ENCODE results near the gene KLHL40.

KLHL40 gene

DNA sequence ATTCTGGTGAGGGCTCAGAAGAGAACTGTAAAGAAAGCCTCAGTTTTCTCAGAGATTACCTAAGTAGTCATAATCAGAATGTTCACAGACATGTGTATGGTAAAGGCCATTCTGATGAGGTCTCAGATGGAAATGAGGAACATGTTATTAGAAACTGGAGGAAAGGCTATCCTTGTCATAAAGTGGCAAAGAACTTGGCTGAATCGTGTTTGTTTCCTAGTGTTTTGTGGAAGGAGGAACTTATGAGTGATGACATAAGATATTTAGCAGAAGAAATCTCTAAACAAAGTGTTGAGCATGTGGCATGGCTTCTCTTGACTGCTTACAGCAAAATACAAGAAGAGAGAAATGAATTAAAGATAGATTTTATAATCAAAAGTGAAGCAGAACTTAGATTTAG lies 12.8 kb upstream of the KLHL40 start:
- no peak for FAIRE-seq

- no peak for FAIRE-seq
These were observed 12.3 kb upstream of the KLHL40 start for GRCh38 chr3:42673082-42673481.

GRCh38 chr3:42674146-42674545 lies 11.2 kb upstream of the KLHL40 start:
- FAIRE-seq, result no peak

GRCh38 chr3:42675909-42676308 lies 9.4 kb upstream of the KLHL40 start:
- no peak for FAIRE-seq

DNA sequence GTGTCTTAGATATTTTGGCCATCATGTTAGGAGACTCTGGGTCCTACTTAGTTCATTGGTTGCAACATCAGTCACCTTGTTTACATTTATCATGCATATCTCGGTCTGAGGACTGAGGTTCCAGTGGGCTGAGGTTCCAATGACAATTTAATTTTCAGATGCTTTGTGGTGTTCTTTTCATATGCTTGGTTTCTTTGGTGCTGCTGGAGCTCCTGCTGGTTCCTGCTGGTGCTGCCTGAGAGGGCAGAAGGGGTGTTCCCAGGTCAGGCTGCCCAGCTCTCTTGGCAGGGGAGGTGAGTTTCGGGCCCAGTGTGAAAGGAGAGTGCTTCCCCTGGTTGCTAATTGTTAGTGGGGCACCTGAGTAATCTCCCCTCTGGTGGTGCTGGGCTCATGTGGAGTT lies 6.9 kb upstream of the KLHL40 start:
- FAIRE-seq, result no peak

GRCh38 chr3:42680271-42680670 lies 5.1 kb upstream of the KLHL40 start:
- FAIRE-seq, result no peak

DNA sequence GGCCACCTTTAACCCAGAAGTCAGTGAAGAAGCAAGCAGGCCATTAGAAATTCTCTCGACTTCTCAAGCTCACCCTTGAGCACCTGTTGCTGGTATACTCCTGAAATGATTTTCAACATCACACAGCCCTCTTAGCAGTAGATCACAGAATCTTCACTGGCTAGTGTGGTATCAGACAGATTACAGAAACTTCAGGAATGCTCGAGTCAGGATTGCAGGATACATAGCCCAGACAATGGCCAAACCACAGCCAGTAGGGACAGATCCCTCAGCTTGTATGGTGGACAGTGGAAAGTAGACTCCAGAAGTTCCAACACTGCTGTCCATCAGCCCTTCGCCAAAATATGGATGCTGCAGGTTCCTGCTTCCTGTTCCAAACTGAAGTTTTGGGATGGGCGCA lies 4.5 kb upstream of the KLHL40 start:
- no peak for FAIRE-seq

GRCh38 chr3:42681361-42682038 lies 3.8 kb upstream of the KLHL40 start:
- FAIRE-seq, result no peak

DNA sequence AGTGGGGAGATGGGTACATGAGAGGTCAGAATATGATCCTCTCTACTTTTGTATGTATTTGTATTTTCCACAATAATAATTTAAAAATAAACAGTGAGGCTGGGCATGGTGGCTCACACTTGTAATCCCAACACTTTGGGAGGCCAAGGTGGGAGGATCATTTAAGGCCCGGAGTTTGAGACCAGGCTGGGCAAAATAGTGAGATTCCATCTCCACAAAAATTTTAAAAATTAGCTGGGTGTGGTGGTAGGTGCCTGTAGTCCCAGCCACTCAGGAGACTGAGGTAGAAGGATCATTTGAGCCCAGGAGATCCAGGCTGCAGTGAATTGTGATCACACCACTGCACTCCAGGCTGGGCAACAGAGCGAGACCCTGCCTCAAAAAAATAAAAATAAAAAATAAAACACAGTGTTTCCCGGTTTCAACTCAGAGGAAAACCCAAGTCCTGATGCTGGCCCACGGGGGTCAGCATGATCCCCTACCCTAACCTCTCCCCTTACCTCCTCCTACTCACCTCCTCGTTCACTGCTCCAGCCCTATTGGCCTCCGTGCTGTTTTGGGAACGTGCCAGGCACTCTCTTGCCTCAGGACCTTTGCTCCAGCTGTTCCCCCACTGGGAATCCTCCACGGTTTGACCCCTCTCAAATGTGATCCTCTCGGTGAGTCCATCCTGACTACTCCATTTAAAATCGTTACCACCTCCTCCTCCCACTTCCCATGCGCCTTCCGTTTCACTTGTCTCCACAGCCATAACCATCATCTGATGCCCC lies 2.9 kb upstream of the KLHL40 start:
- no peak for FAIRE-seq

GRCh38 chr3:42683875-42684598 lies 1.3 kb upstream of the KLHL40 start:
- FAIRE-seq, result no peak

GRCh38 chr3:42684632-42685362 lies 540 bp upstream of the KLHL40 start:
- no peak for FAIRE-seq

GRCh38 chr3:42685891-42686820 lies 819 bp downstream of the KLHL40 start:
- FAIRE-seq, result no peak

DNA sequence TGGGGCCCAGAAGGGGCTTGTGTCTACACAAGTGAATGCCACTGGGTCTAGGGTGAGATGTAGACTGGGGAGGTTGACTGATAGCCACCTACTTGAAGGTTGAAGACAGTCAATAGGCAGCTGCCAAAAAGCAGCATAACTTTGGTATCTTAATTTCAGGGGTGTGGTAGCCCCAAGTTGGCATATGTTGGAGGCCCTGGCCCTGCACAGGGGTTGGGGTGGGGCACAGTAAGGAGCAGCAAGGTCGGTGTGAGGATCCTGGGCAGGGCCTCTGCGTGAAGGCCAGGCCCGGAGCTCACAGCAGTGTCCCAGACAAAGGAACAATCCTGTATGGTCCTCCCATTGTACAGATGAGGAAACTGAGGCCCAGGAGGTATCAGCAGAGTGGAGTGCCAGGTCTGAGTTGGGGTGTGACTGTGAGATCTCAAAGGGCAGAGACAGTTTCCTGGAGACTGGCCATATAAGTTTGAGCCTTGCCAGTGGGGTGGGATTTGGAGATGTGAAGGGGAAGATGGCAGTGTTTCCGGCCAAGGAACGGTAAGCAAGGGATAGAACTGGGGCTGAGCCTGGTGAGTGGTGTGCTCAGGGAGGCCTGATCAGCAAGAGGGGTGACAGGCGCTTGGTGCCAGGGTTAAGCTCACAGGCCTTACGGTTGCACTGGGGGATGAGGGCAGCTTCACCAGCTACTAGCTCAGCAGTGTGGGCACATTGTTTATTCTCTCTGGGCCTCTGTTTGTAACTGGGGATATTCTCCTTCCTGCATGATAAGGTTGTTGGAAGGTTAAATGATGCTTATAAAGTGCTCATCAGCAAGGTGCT lies 1.7 kb downstream of the KLHL40 start:
- FAIRE-seq, result no peak

- no peak for FAIRE-seq
These were observed 2.7 kb downstream of the KLHL40 start for GRCh38 chr3:42688016-42688415.

GRCh38 chr3:42688487-42689420 lies 3.4 kb downstream of the KLHL40 start:
- no peak for FAIRE-seq

- no peak for FAIRE-seq
These were observed 4.2 kb downstream of the KLHL40 start for GRCh38 chr3:42689421-42690014.

- FAIRE-seq, result no peak
These were observed 4.9 kb downstream of the KLHL40 start for GRCh38 chr3:42690191-42690590.

GRCh38 chr3:42690766-42691680 lies 5.7 kb downstream of the KLHL40 start:
- FAIRE-seq, result no peak

All from islet of Langerhans (tissue), 1 donor.